ENCODE data around the gene PINLYP. TPM values are rescaled to one million over a fixed set of nuclear protein-coding genes. Genes with fewer than 3 reads are reported as not detected.

Gene PINLYP
- total and polyA plus RNA-seq, 9 of the 15 experiments (the other 6 are each of a cell fraction or from before 2014, with no cell fraction given) = 1.00 to 6.7 (median 2.2) TPM

- TF ChIP-seq ATF3 (IDR thresholded peaks at IDR 0.05) = no peak
- no peak for TF ChIP-seq ATF3 (CRISPR knock-in tag; conservative IDR thresholded peaks at IDR 0.05)
- TF ChIP-seq EWSR1 (IDR thresholded peaks at IDR 0.05; ENCODE audit: borderline replicate concordance, low read depth, partially characterized antibody) = no peak
- peak; percentile 70; the same call in 1 of the 2 replicates for TF ChIP-seq XRCC5 (IDR thresholded peaks at IDR 0.05; ENCODE audit: low read depth, low read length)
- no peak for TF ChIP-seq MXD1 (CRISPR knock-in tag; IDR thresholded peaks at IDR 0.05; ENCODE audit: borderline replicate concordance, poor library complexity, severe bottlenecking)
- TF ChIP-seq LEF1 (IDR thresholded peaks at IDR 0.05) = no peak
- TF ChIP-seq CCNT2 (IDR thresholded peaks at IDR 0.05; ENCODE audit: borderline replicate concordance, extremely low read depth, insufficient read length, low read depth, low read length) = no peak
- no peak for TF ChIP-seq L3MBTL2 (IDR thresholded peaks at IDR 0.05)
- TF ChIP-seq MCM7 (IDR thresholded peaks at IDR 0.05) = no peak
- peak; percentile 37; the same call in 1 of the 2 replicates for TF ChIP-seq CTBP1 (IDR thresholded peaks at IDR 0.05; ENCODE audit: borderline replicate concordance)
- no peak for TF ChIP-seq ID3 (CRISPR knock-in tag; IDR thresholded peaks at IDR 0.05)
- TF ChIP-seq ID3 (tag; IDR thresholded peaks at IDR 0.05) = no peak
- no peak for TF ChIP-seq EGR1 (conservative IDR thresholded peaks at IDR 0.05)
- TF ChIP-seq NFE2L1 (tag; IDR thresholded peaks at IDR 0.05; ENCODE audit: borderline replicate concordance, low read depth) = no peak
- TF ChIP-seq VEZF1 (CRISPR knock-in tag; IDR thresholded peaks at IDR 0.05) = no peak
- TF ChIP-seq ATF6 (CRISPR knock-in tag; IDR thresholded peaks at IDR 0.05) = no peak
- TF ChIP-seq MXI1 (IDR thresholded peaks at IDR 0.05; ENCODE audit: low read depth, low read length) = no peak
- TF ChIP-seq KAT8 (IDR thresholded peaks at IDR 0.05; ENCODE audit: low read depth) = no peak
- TF ChIP-seq ZEB2 (IDR thresholded peaks at IDR 0.05) = no peak
- no peak for TF ChIP-seq ZNF408 (CRISPR knock-in tag; IDR thresholded peaks at IDR 0.05; ENCODE audit: low read depth)
- TF ChIP-seq MCM2 (IDR thresholded peaks at IDR 0.05; ENCODE audit: low read depth) = no peak
Measured at GRCh38 chr19:43555185-43555770, 20.3 kb upstream of the PINLYP start (continued).

All from K562 (cell line).